LNCaP clone FGC (cell line): Measurements from ENCODE around the gene PACSIN2.
"Not testable (repeated sequence)": the region's sequence is repeated elsewhere in the genome, so short reads cannot be mapped to it uniquely, and the experiment has no call there.

Source experiments
- DNase-seq: peaks from one replicate; pipeline ENCODE4 v3.0.0-alpha.2; 2011; ENCODE audit warnings: low read depth
- H3K4me3 ChIP-seq: 2 replicates; pipeline ENCODE4 v1.5.1; 2011; ENCODE audit warnings: mild to moderate bottlenecking, low read depth, low read length, control low read depth
- CTCF ChIP-seq: IDR thresholded peaks from 2 replicates; pipeline ENCODE4 v1.5.1; 2012; ENCODE audit warnings: mild to moderate bottlenecking; ENCODE audit not compliant: control insufficient read depth, insufficient read depth; ENCODE audit errors: extremely low read depth

PACSIN2 gene

GRCh38 chr22:42925598-42925997, 89.4 kb downstream of the PACSIN2 start:
- H3K4me3 ChIP-seq = no peak overlapping the region
- no peak for TF ChIP-seq CTCF
- no peak for DNase-seq

- not testable (repeated sequence) for DNase-seq, H3K4me3 ChIP-seq
Measured at GRCh38 chr22:42925031-42925430, 89.9 kb downstream of the PACSIN2 start.

GRCh38 chr22:42924436-42924835, 90.5 kb downstream of the PACSIN2 start:
- no peak for DNase-seq
- no peak overlapping the region for H3K4me3 ChIP-seq
- TF ChIP-seq CTCF = no peak

GRCh38 chr22:42922374-42923191, 92.4 kb downstream of the PACSIN2 start:
- no peak for DNase-seq
- TF ChIP-seq CTCF = no peak
- no peak overlapping the region for H3K4me3 ChIP-seq

GRCh38 chr22:42920101-42920820, 94.7 kb downstream of the PACSIN2 start:
- no peak for DNase-seq
- no peak overlapping the region for H3K4me3 ChIP-seq
- no peak for TF ChIP-seq CTCF

- no peak overlapping the region for H3K4me3 ChIP-seq
- no peak for TF ChIP-seq CTCF
- no peak for DNase-seq
Measured at GRCh38 chr22:42919199-42919598, 95.8 kb downstream of the PACSIN2 start.

- no peak for DNase-seq
- H3K4me3 ChIP-seq = no peak overlapping the region
- no peak for TF ChIP-seq CTCF
Measured at GRCh38 chr22:42918500-42918899, 96.4 kb downstream of the PACSIN2 start.

GRCh38 chr22:42917358-42917757, 97.6 kb downstream of the PACSIN2 start:
- not testable (repeated sequence) for DNase-seq, H3K4me3 ChIP-seq
